Fibroblast of mammary gland (primary cell): ENCODE results near the gene CXCL10.
A peak's percentile ranks its signal among the peaks of the same experiment; 100 is the strongest.
"Not testable (repeated sequence)": the region's sequence is repeated elsewhere in the genome, so short reads cannot be mapped to it uniquely, and the experiment has no call there.

Experiments
- DNase-seq: peaks from one replicate; pipeline ENCODE4 v3.0.0-alpha.2; 2010; ENCODE audit warnings: low read depth
- H3K4me3 ChIP-seq: 2 replicates; pipeline ENCODE4 v1.5.1; 2011; ENCODE audit warnings: low read depth, mild to moderate bottlenecking, low read length, moderate library complexity; ENCODE audit not compliant: control insufficient read depth
- TF ChIP-seq, protein P1 (sequence below): conservative IDR thresholded peaks from 2 replicates; pipeline ENCODE4 v1.5.1; 2011; ENCODE audit warnings: low read depth, low read length, inconsistent platforms; ENCODE audit not compliant: control insufficient read depth, insufficient read depth

The CXCL10 gene

DNA sequence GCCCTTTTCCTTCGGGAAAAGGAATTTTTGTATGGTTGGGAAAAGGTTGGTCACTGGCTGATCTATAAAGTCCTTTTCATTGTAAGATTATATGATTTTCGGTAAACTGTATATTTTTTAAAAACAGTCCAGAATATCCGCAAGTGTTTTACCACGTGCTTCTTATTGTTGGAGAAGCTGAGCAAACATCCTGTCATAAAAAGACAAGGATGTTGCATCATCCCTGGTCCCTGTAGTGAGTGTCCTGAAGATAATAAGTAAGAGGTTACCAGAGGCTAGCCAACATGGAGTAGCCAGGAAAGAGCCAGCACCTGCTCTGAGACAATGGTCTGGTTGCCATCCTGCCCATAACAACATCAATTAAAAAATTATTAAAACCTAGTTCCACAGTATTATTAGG, 21.1 kb downstream of the CXCL10 start:
- H3K4me3 ChIP-seq, result no peak overlapping the region
- DNase-seq, result peak; percentile 56
- TF ChIP-seq, protein P1, sequence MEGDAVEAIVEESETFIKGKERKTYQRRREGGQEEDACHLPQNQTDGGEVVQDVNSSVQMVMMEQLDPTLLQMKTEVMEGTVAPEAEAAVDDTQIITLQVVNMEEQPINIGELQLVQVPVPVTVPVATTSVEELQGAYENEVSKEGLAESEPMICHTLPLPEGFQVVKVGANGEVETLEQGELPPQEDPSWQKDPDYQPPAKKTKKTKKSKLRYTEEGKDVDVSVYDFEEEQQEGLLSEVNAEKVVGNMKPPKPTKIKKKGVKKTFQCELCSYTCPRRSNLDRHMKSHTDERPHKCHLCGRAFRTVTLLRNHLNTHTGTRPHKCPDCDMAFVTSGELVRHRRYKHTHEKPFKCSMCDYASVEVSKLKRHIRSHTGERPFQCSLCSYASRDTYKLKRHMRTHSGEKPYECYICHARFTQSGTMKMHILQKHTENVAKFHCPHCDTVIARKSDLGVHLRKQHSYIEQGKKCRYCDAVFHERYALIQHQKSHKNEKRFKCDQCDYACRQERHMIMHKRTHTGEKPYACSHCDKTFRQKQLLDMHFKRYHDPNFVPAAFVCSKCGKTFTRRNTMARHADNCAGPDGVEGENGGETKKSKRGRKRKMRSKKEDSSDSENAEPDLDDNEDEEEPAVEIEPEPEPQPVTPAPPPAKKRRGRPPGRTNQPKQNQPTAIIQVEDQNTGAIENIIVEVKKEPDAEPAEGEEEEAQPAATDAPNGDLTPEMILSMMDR, result no peak

DNA sequence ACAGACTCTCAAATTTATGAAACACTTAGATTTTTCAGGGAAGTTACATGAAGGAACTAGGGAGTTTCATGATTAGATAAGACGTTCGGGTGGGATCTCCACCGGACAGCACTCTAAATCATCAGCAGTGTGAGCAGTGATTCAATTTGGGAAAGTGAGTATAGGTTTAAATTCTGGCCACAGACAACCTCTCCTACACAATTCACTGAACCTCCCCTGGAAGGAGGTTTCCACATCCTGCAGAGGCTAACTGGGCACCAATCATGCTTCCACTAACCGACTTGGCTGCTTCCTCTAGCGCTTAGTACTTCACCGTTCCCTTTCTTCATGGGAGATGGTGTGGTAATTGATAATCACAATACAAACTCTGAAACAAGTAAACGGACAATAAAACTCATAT, 21.6 kb downstream of the CXCL10 start:
- no peak overlapping the region for H3K4me3 ChIP-seq
- TF ChIP-seq, protein P1, result no peak
- no peak for DNase-seq

DNA sequence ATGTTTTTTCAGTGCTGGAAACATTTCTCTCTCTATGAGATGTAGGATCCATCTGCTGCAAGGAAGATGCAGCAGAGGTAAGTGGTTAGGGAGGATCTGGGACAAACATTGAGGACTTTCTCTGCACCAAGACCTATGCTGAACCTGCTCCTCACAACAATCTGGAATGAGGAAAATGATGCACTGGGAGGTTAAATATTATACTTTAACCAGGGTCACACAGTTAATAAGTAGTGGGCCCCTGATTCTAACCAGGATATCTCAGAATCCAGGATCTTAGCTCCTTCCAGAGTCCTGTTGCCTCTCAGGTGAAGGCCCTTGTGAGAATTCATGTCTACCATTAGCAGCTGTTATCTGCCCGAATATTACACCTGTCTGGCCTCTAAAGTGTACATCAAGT, 23.0 kb downstream of the CXCL10 start:
- no peak for DNase-seq
- TF ChIP-seq, protein P1, result no peak
- H3K4me3 ChIP-seq, result no peak overlapping the region

DNA sequence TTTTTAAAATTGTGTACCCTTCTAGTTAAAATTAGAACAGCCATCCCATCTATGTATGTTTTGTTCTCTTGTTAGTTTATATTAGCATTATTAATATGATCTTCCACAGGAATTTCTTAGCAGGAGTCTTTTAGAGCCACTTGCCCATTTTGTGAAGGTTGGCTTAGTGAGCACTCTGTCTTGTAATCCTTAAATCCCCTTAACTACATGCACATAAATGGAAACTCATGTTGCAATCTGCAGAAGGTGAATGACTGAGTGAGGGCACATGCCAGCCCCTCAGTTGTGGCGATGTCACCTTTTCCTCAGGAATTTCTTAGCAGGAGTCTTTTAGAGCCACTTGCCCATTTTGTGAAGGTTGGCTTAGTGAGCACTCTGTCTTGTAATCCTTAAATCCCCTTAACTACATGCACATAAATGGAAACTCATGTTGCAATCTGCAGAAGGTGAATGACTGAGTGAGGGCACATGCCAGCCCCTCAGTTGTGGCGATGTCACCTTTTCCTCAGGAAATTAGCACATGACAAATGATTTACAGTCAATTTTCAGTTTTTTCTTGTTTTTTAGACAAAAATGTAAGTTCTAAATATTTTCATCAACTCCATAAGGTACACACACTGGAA, 24.7 kb downstream of the CXCL10 start:
- DNase-seq, H3K4me3 ChIP-seq: not testable (repeated sequence)

DNA sequence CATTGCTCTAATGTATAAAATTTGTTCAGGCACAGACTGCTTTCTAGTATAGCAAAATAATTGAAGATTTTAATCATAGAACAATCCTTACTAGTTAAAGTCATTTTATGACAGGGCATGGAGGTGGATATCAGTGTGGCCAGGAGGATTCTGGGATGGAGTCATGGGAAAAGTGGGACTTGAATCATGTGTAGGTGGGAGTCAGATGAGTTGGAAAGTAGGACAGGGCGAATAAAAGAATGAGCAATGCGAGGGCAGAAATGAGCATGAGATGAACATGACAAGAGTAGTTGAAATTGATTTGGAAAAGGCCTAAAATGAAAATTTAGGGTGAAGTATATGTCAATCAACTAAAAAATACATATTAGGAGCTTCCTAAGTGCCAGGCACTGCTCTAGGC, 25.4 kb downstream of the CXCL10 start:
- TF ChIP-seq, protein P1, result no peak
- no peak for DNase-seq
- H3K4me3 ChIP-seq, result no peak overlapping the region

DNA sequence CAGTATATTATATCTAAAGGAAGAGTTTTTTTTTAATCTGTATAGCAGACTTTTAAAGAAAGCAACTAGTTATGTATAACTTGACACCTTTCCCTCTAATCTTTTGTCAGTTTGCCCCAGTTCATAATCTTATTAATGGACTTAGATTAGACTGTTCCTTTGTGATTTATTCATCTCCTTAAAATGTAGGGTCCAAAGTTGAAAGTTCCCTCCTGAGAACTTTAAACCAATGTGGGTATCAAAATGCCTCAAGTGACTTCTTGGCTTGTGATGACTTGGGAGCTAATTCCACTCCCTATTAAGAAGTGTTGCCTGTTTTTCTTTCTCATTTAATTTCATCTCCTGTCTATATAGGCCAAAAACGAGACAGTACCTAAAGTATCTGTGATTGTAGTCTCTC, 26.2 kb downstream of the CXCL10 start:
- H3K4me3 ChIP-seq, result no peak overlapping the region
- DNase-seq, result no peak
- TF ChIP-seq, protein P1, result no peak

DNA sequence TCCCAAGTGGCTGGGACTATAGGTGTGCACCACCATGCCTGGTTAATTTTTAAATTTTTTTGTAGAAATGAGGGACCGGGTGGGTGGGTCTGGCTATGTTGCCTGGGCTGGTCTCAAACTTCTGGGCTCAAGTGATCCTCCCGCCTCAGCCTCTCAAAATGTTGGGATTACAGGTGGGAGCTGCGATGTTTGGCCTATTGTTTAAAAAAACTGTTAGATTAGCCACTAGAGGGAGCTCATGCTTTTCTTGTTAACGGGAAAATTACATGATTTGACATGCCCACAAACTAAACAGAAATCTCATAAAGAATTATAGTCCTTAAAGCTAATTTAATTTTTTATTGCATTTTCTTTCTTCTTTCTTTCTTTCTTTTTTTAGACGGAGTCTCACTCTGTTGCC, 27.6 kb downstream of the CXCL10 start:
- no peak overlapping the region for H3K4me3 ChIP-seq
- TF ChIP-seq, protein P1, result peak; percentile 55
- peak; percentile 66 for DNase-seq
